ENCODE data around the gene RGS18.
"Not testable (repeated sequence)": the region's sequence is repeated elsewhere in the genome, so short reads cannot be mapped to it uniquely, and the experiment has no call there.

RGS18 gene

DNA sequence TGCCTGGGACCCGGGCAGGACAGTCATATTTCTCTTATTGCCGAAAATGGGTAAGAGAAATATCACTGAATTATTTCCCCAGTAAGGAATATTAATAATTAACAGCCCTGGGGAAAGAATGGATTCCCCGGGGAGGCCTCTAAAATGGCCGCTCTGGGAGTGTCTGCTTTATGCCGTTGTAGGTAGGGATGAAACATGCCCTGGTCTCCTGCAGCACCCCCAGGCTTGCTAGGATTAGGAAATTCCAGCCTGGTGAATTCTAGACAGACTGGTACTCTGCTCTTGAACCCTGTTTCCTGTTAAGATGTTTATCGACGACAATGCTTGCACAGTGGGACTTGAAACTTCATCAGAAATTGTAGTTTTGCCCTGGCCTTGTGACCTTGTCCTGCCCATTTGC, 6.7 kb downstream of the RGS18 start:
- in situ Hi-C loops (cut with MboI; ENCODE audit: low sequenced_read_pairs) = not testable (repeated sequence)

DNA sequence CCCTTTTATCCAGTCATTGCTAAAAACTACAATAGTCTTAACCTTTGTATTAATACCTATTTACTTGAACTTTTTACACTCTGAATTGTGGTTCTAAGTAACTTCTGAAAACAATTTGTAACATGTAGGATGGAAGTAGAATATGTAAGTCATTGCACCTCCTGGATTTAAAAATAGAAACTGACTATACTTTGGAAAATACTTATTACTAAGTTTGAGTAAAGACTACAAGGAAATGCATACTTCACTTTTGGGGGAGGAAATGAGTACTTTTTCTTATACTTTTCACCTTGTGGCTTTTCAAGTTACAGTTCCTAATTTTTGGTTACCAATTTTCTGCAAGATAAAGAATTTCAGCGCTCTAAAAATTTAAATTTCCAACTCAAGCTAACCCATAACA, 8.7 kb downstream of the RGS18 start:
- in situ Hi-C loops (cut with MboI; ENCODE audit: low sequenced_read_pairs) = no loop called here

DNA sequence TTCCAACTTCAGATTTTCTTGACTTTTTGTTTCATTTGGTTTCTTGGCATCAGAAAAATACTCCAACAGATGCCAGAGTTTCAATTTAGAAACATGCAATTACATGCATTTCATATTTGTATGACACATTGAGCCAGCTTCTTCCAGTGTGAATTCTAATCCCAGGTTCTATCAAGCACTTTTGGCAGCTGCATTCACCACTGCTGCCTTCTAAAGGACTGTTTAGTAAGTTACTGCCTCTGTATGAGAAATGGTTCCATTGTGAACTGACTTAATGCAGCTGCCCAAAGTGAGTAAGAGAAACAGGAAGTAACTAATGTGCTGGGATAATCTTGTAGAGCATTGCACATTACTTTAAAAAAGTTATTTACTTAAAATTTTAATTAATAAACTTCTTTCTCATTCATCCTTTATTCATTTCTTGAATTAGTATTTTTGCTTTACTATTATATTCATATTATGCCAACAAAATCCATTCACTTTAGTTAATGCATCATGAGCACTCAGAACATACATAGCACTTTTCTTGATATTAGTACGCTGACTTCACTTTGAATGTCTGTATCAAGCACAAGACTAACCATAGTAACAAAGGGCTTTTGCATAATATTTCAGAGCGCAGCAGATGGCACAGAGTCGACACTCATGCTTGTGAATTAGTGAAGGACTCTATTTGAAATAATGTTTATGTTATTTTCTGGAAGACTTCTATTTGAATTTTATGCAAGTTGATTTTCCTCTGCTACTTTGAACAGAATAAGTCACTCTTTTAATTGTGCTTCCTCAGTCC, 9.8 kb downstream of the RGS18 start:
- in situ Hi-C loops (cut with MboI; ENCODE audit: low sequenced_read_pairs) = no loop called here

DNA sequence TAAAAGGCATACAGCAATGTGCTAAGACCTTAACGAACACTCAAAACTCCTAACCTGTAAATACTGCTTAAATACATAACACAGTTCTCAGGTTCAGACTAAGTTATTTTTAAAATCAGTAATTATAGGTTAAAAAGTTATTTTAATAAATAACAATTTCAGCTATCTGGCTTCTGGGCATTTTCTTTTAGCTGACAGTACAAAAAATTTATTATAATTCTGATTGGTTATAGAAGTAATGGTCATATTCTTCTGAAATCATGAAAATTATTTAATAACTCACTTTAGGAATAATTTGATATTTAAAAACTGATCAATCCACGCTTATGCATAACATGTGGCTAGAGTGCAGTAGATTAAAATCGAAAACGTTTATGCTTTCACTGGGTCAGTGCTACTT, 10.7 kb downstream of the RGS18 start:
- in situ Hi-C loops (cut with MboI; ENCODE audit: low sequenced_read_pairs) = no loop called here

DNA sequence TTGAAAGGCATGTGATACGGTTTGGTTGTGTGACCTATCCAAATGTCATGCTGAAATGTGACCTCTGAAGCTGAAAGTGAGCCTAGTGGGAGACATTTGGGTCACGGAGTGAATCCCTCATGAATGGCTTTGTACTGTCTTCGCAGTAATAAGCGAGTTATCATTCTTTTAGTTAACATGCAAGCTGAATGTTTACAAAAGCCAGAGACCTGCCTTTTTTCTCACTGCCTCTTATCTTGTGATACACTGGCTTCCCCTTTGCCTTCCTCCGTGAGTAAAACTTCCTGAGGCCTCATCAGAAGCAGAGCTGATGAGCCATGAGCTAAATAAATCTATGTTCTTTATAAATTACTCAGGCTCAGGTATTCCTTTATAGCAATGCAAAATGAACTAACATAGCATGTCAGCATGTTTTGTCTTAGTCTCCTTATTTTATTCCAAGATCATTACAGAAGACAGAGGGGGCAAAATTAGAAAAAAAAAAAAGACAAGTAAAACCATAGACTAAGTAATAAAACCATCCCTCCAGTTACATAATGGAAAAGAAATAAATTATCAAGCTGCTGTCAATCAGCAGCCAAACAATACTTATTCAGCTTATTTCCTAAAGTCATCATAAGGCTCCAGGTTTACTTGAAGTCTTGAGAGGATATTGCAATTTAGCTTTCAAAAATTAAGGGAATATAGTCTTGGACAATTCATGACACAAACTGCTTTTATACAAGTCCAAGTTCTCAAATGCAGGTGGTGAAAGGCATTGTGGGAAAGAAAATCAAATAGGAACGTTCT, 12.1 kb downstream of the RGS18 start:
- in situ Hi-C loops (cut with MboI; ENCODE audit: low sequenced_read_pairs) = no loop called here

DNA sequence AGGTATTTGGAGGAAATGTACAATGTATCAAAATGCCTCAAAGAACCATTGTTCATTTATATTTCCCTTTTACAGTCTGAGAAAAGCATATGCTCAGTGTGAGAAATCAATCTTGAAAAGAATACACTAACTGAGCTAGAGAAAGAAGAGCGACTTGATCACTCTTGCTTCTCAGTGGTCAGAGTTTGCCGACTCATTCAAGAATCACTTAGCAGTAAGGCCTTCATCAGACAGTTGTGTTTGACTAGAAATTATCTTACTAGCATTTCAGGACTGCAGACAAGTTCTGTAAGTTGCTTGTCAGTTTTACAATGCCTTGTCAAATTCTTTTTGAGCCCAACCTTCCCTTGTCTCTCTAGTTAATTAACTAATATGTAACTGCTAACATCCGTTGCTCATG, 12.9 kb downstream of the RGS18 start:
- in situ Hi-C loops (cut with MboI; ENCODE audit: low sequenced_read_pairs) = no loop called here

DNA sequence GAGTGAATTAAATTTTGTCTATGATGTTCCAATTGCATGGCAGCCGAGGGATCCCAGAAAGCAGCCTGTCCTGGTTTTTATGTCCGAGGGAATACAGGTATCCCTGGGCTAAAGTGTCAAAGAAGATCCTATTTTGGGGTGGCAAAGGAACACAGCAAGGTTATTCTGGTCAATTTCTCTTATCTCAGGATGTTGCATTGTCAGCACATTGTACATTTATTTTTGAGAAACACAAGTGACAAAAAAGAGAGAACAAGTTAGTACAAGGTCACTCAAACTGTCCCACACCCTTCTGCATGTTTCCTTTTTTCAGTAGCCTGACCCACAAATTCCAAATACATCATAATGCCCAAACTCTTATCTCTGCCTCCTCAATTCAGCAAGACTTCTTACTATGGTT, 17.7 kb downstream of the RGS18 start:
- in situ Hi-C loops (cut with MboI; ENCODE audit: low sequenced_read_pairs) = no loop called here

DNA sequence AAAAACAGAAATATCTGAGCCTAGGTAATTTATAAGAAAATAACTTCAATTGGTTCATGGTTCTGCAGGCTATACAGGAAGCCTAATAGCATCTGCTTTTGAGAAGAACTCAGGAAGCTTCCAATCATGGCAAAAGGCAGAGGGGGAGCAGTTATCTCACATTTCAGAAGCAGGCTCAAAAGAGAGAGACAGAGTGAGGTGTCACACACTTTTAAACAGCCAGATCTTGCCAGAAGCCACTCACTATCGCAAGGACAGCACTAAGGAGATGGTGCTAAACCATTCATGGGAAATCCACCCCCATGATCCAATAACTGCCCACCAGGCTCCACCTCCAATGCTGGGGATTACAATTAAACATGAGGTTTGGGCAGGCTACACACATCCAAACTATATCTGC, 25.5 kb downstream of the RGS18 start:
- in situ Hi-C loops (cut with MboI; ENCODE audit: low sequenced_read_pairs) = no loop called here

DNA sequence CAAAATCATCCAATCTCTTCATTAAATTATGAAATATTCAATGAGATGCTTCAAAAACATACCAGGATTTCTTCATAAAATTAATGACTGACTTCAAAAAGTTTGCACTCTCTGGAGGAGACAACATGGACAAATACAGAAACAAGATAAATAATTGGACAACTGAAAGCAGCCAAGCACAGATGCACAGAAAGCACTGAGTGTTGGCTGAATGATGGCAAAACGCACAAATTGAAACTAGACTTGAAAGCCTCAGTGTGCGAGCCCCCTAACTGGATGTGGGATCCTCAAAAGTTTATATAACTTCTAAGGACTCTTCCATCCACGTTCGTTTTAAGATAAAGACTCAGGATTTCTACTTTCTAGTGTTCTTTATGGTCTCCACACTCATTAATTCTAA, 27.9 kb downstream of the RGS18 start:
- in situ Hi-C loops (cut with MboI; ENCODE audit: low sequenced_read_pairs) = no loop called here

DNA sequence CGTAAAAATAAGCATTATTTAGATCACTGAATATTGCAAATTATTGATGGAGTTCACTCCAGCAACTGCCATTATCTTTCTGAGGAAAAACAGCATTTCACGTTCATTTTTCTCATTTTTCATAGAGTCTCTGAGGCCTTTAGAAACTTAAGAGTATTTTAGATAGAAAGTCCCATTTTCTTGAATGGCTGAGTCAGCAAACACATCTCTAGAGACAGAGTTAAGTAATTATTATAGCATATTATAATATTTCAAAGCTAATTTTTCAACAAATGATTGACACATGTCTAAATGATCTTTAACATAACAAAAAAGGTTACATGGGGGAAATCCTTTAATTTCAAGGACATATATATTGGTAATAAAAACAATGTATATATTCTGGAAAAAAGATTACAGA, 31.8 kb downstream of the RGS18 start:
- in situ Hi-C loops (cut with MboI; ENCODE audit: low sequenced_read_pairs) = no loop called here

DNA sequence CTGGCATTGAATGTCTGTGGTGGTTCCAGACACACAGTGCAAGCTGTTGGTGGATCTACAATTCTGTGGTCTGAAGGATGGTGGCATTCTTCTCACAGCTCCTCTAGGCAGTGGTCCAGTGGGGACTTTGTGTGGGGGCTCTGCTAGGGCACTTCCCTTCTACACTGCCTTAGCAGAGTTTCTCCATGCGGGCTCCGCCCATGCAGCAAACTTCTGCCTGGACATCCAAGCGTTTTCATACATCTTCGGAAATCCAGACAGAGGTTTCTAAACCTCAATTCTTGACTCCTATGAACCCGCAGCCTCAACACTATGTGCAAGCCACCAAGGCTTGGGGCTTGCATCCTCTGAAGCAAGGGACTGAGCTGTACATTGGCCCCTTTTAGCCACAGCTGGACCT, 43.0 kb downstream of the RGS18 start:
- in situ Hi-C loops (cut with MboI; ENCODE audit: low sequenced_read_pairs) = no loop called here

DNA sequence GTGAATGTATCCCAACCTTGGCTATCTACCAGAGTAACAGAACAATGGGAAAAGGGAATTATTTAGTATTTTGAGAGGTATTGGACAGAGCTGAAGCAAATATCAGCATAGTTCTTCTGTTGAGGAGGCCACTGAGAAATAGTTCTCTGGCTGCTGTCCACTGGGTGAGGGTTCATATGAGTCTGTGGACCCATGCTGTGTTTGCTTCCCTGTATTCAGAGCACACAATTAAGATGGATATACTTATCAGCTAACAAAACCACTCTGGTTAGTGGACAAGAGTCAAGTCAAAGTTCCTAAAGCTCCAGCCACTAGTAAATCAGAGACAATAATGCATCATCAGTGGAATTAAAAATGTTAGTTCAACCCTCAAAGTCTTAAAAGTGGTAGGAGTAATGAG, 66.1 kb downstream of the RGS18 start:
- in situ Hi-C loops (cut with MboI; ENCODE audit: low sequenced_read_pairs) = no loop called here

DNA sequence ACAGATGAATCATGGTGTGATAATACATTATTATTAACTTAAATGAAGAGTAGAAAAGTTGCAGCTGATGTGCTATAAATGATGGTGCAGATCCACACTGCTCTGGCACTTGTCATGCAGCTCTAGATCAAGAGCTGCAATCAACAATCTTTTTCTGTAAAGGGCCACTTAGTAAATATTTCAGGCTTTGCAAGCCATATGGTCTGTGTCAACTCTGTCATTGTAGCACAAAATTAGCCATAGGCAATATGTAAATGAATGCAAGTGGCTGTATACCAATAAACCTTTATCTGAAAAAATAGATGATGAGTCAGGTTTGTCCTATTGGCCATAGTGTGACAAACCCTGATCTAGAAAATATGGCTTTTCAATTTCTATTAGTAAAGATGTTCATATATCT, 66.6 kb downstream of the RGS18 start:
- in situ Hi-C loops (cut with MboI; ENCODE audit: low sequenced_read_pairs) = no loop called here

DNA sequence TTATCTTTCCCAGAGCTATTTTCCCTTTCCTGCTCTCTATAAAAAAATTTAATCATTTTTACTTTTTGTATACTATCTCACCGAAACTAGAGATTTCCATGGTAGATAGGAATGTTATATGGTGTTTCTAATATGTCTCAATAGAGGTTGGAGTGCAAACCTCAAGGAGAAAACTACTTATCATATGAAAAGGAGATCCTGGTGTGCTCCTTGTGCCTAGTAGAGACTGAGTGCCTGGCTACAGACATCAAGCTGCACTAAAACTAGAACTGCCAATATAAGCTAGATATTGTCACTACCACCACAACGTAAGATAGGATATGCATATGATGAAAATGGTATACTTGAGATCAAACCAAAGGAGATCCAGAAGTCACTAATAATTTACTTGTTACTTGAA, 67.0 kb downstream of the RGS18 start:
- in situ Hi-C loops (cut with MboI; ENCODE audit: low sequenced_read_pairs) = no loop called here

DNA sequence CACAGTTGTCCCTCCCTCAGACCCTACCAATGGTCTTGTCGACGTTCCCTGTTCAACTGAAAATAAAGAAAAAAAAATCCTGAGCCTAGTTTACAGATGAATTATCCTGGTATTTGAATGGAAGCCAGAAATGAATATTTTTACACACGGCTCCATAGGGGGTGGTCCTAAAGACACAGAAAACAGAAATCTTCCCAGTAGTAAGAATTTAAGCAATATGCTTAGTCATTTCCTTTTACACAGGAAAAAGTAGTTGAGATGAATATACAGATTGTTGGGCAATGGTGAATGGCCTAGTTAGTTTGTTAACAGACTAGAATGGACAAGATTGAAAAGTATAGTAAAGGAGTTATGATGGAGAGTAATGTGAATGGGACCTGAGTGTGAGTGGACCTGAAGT, 67.4 kb downstream of the RGS18 start:
- in situ Hi-C loops (cut with MboI; ENCODE audit: low sequenced_read_pairs) = no loop called here

DNA sequence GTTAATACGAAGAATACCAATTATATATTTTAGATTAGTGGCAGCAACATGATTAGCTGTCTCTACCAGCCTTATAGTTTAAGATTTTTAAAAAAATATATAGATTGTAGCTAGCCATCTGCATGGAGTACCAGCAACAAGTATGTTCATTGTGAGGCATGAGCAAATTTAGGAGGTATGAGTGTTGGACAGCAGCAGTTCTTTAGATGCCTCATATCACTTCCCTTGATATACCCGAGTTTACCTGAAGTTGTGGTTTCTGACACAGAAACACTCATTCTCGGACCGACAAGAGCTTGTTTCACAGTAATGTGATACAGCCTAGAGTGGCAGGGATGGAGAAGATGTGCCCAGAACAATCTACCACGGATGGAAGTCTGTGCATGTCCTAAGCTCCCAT, 69.1 kb downstream of the RGS18 start:
- in situ Hi-C loops (cut with MboI; ENCODE audit: low sequenced_read_pairs) = no loop called here

DNA sequence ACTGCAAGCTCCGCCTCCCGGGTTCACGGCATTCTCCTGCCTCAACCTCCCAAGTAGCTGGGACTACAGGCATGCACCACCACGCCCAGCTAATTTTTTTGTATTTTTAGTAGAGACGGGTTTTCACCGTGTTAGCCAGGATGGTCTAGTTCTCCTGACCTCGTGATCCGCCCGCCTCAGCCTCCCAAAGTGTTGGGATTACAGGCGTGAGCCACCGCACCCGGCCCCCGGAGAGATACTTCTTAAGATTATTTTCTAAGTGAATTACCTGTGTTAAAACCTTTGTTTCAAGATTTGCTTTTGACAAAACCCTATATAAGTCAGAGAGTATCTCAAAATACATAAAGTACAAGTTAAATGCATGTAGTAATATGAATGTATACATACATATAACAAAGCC, 69.7 kb downstream of the RGS18 start:
- in situ Hi-C loops (cut with MboI; ENCODE audit: low sequenced_read_pairs) = not testable (repeated sequence)

DNA sequence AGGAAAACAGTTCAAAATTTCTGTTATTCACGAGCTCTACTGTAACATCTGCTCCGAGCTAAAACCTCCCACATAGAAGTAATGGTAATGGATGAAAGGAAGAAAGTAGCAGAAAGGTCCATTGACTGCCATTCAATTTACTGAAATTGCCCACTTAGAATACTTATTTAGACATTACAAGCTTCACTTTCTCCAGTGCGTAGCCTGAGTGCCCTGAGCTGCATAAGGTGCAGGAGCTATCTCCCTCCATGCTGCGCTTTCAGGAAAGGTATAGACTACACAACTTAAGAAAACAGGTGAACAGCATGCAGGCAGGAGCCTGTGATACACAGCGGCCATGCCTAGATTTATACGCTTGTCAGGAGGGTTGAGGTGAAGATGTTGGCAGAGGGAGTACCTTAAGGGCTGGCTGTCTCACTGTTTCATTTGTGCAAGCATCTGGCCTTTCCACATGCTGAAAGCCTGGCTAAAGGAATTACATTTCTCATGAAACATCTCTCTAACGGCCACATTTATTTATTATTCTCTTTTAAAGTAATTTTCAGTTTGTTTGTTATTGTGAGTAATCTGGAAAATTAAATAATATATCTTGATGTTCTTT, 74.7 kb downstream of the RGS18 start:
- in situ Hi-C loops (cut with MboI; ENCODE audit: low sequenced_read_pairs) = no loop called here

DNA sequence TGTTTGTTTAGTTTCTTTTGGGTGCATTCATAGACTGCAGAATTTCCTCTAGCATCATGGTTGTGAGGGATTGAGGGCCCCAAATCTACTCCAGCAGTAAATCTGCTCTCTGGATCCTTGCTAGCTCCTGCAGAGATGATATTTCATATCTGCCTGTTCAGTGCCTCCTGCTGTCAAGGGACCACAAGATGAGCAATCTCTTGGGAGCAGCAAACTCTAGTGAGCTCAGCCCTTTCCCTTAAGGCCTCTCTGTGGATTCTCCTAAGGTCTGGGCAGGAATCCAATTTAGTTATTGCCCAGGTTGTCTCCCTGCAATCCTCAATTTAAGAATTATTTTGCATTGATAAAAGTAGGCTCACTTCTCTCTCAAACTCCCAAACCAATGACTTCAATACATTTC, 76.9 kb downstream of the RGS18 start:
- in situ Hi-C loops (cut with MboI; ENCODE audit: low sequenced_read_pairs) = no loop called here

Data from hTERT RPE-1 (cell line).